Uterus (tissue), 2 donors: ENCODE results near the gene SHISA5.

Source experiments
- POLR2A ChIP-seq, 2 donors: fragments of 450-650 bp; IDR thresholded peaks; one replicate each; pipeline ENCODE4 v1.6.1; 2016; ENCODE audit warnings: antibody characterized with exemption in 2 of 2, mild to moderate bottlenecking in 1 of 2, moderate library complexity in 1 of 2
- TF ChIP-seq, protein P1 (sequence below), 4 experiments: fragments of 200-600 bp in 2 of 4; fragments of 450-650 bp in 2 of 4; sonication (generic) in 2 of 4; IDR thresholded peaks; one replicate each; pipeline ENCODE4 v1.5.1; 2016 to 2019; ENCODE audit warnings: antibody characterized with exemption in 4 of 4, mild to moderate bottlenecking in 2 of 4, moderate library complexity in 1 of 4

DNA sequence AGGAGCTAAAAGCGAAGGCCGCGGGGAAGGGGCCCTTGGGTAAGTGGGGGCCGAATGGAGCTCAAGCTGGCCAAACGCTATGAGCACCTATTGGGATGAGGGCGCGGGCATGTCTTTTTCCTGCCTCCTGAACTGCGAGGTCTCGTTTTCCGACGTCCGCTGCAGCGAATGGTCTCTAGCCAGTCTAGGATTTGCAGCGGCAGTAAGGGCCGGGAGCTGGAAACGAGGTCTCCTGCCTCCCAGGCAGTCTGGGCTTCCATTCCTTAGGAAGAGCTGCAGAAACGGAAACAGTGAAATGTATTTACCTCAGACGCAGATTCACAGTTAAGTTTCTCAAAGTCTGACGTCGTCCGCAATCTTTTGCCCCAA is 63.4 kb downstream of the SHISA5 start:
- TF ChIP-seq, protein P1, sequence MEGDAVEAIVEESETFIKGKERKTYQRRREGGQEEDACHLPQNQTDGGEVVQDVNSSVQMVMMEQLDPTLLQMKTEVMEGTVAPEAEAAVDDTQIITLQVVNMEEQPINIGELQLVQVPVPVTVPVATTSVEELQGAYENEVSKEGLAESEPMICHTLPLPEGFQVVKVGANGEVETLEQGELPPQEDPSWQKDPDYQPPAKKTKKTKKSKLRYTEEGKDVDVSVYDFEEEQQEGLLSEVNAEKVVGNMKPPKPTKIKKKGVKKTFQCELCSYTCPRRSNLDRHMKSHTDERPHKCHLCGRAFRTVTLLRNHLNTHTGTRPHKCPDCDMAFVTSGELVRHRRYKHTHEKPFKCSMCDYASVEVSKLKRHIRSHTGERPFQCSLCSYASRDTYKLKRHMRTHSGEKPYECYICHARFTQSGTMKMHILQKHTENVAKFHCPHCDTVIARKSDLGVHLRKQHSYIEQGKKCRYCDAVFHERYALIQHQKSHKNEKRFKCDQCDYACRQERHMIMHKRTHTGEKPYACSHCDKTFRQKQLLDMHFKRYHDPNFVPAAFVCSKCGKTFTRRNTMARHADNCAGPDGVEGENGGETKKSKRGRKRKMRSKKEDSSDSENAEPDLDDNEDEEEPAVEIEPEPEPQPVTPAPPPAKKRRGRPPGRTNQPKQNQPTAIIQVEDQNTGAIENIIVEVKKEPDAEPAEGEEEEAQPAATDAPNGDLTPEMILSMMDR (IDR thresholded peaks at IDR 0.05) = no peak
- no peak for TF ChIP-seq POLR2A (IDR thresholded peaks at IDR 0.05)
